Thyroid gland (tissue), 4 donors: ENCODE data around the gene PAEP. TPM values are rescaled to one million over a fixed set of nuclear protein-coding genes. Genes with fewer than 3 reads are reported as not detected.

Experiments used
- DNase-seq, 2 donors: peaks; one replicate each; pipeline ENCODE4 v3.0.0-alpha.2; 2019
- H3K27ac ChIP-seq, 3 donors: fragments of 200-600 bp; sonication (generic); 1 replicate in 2 of 3; 2 replicates in 1 of 3; pipeline ENCODE4 v1.5.1; 2016 to 2019; ENCODE audit warnings: mild to moderate bottlenecking in 1 of 3, moderate library complexity in 1 of 3
- H3K27me3 ChIP-seq: fragments of 200-600 bp; sonication (generic); one replicate; pipeline ENCODE4 v1.5.1; 2019
- H3K36me3 ChIP-seq, 2 donors: fragments of 200-600 bp; sonication (generic); one replicate each; pipeline ENCODE4 v1.5.1; 2016 to 2019
- H3K4me1 ChIP-seq, 2 donors: fragments of 200-600 bp; sonication (generic); one replicate each; pipeline ENCODE4 v1.5.1; 2017 to 2019
- H3K4me3 ChIP-seq, 3 donors: fragments of 200-600 bp; sonication (generic); replicated peaks in 1 of 3; 1 replicate in 2 of 3; 2 replicates in 1 of 3; pipeline ENCODE4 v1.5.1; 2016; ENCODE audit warnings: mild to moderate bottlenecking in 1 of 3
- H3K9me3 ChIP-seq: fragments of 200-600 bp; sonication (generic); one replicate; pipeline ENCODE4 v1.5.1; 2017
- POLR2A ChIP-seq, 2 donors: fragments of 450-650 bp; IDR thresholded peaks; one replicate each; pipeline ENCODE4 v1.6.1; 2017; ENCODE audit warnings: antibody characterized with exemption in 2 of 2, mild to moderate bottlenecking in 2 of 2, moderate library complexity in 1 of 2
- WGBS, 2 donors: methylation state at CpG; one replicate each; pipeline ENCODE4 v1.1.5; 2017; 5-methylcytosine and 5-hydroxymethylcytosine counted together
- intact Hi-C: fragments of 100-400 bp; cut with DNase I; formaldehyde crosslinking; loops from one replicate; pipeline ENCODE4 v1.15.1; 2023
- total RNA-seq, 4 donors: library from RNA; depleted of rRNA; stranded (reverse); fragments of >200 nt; gene quantifications; one replicate each; pipeline ENCODE4 v1.2.3, GENCODE V29; 2016
- TF ChIP-seq, protein P1 (sequence below), 6 experiments: fragments of 200-600 bp in 3 of 6; fragments of 450-650 bp in 3 of 6; sonication (generic) in 3 of 6; IDR thresholded peaks; one replicate each; pipeline ENCODE4 v1.5.1; 2016 to 2019; ENCODE audit warnings: antibody characterized with exemption in 6 of 6, mild to moderate bottlenecking in 2 of 6, inconsistent platforms in 1 of 6, moderate library complexity in 1 of 6

The PAEP gene
- total RNA-seq, 4 donors from 2014 or later, result not detected

- DNase-seq, result no peak
- intact Hi-C loops, result no loop called here
- no peaks in the 10 kb centered on the region for H3K27me3 ChIP-seq
- no peaks in the 10 kb centered on the region for H3K36me3 ChIP-seq
- H3K4me3 ChIP-seq, result no peak overlapping the region
- H3K4me1 ChIP-seq, result peaks cover 0 to 11% of the 10 kb centered on the region in 2 donors
- H3K27ac ChIP-seq, result no peak overlapping the region
- TF ChIP-seq, protein P1, sequence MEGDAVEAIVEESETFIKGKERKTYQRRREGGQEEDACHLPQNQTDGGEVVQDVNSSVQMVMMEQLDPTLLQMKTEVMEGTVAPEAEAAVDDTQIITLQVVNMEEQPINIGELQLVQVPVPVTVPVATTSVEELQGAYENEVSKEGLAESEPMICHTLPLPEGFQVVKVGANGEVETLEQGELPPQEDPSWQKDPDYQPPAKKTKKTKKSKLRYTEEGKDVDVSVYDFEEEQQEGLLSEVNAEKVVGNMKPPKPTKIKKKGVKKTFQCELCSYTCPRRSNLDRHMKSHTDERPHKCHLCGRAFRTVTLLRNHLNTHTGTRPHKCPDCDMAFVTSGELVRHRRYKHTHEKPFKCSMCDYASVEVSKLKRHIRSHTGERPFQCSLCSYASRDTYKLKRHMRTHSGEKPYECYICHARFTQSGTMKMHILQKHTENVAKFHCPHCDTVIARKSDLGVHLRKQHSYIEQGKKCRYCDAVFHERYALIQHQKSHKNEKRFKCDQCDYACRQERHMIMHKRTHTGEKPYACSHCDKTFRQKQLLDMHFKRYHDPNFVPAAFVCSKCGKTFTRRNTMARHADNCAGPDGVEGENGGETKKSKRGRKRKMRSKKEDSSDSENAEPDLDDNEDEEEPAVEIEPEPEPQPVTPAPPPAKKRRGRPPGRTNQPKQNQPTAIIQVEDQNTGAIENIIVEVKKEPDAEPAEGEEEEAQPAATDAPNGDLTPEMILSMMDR (IDR thresholded peaks at IDR 0.05), result no peak
- no peak for TF ChIP-seq POLR2A (IDR thresholded peaks at IDR 0.05)
- H3K9me3 ChIP-seq, result no peaks in the 10 kb centered on the region
- WGBS, 2 donors, result 73 to 83% methylated on average over 9 to 10 of the region's 10 CpGs
Observed at GRCh38 chr9:135577256-135577655, 15.7 kb downstream of the PAEP start.

DNA sequence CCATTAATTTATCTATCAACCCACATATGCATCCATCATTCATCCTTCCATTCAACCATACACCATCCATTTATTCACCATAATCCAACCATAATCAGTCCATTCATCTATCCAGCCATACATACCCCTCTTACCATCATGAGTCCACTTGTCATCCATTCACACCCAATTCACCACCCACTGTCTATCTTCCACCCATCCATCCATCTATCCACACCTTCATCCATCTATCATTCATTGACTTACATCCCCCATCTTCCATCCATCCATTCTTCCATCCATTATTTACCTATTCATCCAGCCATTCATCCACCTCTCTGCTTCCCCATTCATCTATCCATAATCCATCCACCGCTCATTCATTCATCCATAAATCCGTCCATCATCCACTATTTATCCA lies 17.8 kb downstream of the PAEP start:
- Histone ChIP-seq H3K9me3 (no peaks in the 10 kb centered on the region), H3K4me3 (no peak overlapping the region), H3K36me3 (no peaks in the 10 kb centered on the region), H3K27ac (no peak overlapping the region), H3K27me3 (no peaks in the 10 kb centered on the region), H3K4me1 (peaks cover 0 to 9% of the 10 kb centered on the region in 2 donors)
- 41 to 69% methylated on average over 2 of the region's 2 CpGs for WGBS, 2 donors
- no peak for DNase-seq
- no peak for TF ChIP-seq POLR2A (IDR thresholded peaks at IDR 0.05)
- TF ChIP-seq, protein P1 (IDR thresholded peaks at IDR 0.05), result no peak
- intact Hi-C loops, result no loop called here

DNA sequence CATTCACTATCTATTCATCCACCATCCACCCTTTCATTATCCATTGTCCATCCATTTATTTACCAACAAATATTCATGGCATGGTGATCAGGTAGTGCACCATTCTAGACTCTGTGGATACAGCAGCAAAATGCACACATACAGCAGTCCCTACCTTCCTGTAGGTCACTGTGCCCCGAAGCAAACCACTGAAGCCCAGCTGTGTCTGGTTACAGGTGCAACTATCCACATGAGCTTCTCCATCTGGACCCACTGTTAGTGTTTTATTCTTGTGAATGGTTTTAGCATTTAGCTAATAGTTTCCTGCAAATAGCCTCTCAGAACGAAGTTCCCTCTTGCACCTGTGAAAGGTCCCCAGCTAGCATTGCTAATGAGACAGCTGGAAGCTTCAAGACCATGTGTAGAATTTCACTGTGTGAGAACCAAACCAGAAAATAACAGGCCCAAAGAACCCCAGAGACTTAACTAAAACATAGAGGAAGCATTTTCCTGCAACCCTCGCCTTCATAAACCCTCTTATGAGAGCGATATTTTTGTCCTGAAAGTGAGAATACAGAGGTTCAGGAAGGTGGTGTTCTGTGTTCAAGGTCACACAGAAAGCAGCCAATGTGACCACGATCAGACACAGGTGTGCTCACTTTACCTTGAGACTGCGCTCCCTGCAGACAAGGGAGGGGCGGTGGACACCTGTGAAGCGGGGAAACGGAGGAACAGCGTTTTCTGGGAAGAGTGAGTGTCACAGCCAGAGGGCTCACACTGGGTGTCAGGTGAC lies 18.5 kb downstream of the PAEP start:
- Histone ChIP-seq H3K27ac (no peak overlapping the region), H3K9me3 (no peaks in the 10 kb centered on the region), H3K4me1 (peaks cover 0 to 2% of the 10 kb centered on the region in 2 donors), H3K27me3 (no peaks in the 10 kb centered on the region), H3K4me3 (no peak overlapping the region), H3K36me3 (no peaks in the 10 kb centered on the region)
- intact Hi-C loops, result no loop called here
- TF ChIP-seq POLR2A (IDR thresholded peaks at IDR 0.05), result no peak
- TF ChIP-seq, protein P1 (IDR thresholded peaks at IDR 0.05), result no peak
- DNase-seq, result no peak
- 78 to 79% methylated on average over 10 of the region's 10 CpGs for WGBS, 2 donors

- Histone ChIP-seq H3K4me3 (no peak overlapping the region), H3K27ac (no peak overlapping the region), H3K9me3 (no peaks in the 10 kb centered on the region), H3K36me3 (no peaks in the 10 kb centered on the region), H3K4me1 (no peaks in the 10 kb centered on the region), H3K27me3 (no peaks in the 10 kb centered on the region)
- 88 to 95% methylated on average over 10 to 11 of the region's 11 CpGs for whole genome bisulfite sequencing, 2 donors
- intact Hi-C loops, result no loop called here
- no peak for DNase-seq
- TF ChIP-seq, protein P1 (IDR thresholded peaks at IDR 0.05), result no peak
- TF ChIP-seq POLR2A (IDR thresholded peaks at IDR 0.05), result no peak
Observed at GRCh38 chr9:135580664-135581380, 19.3 kb downstream of the PAEP start.
